HL-60 (cell line): Measurements from ENCODE around the gene TNIK.

Experiments
- DNase-seq, 2 experiments: peaks; one replicate each; pipeline ENCODE4 v3.0.0-alpha.2; 2010 to 2020; ENCODE audit warnings: low read depth in 1 of 2, low spot score in 1 of 2
- H3K27ac ChIP-seq: fragments of 250-450 bp; sonication (Bioruptor Pico); replicated peaks from 2 replicates; pipeline ENCODE4 v1.5.1; 2020; ENCODE audit warnings: mild to moderate bottlenecking, moderate library complexity
- H3K27me3 ChIP-seq: fragments of 250-450 bp; sonication (Bioruptor Pico); 2 replicates; pipeline ENCODE4 v1.5.1; 2021; ENCODE audit warnings: mild to moderate bottlenecking, moderate library complexity; ENCODE audit not compliant: insufficient read depth, poor library complexity, severe bottlenecking
- H3K4me3 ChIP-seq: replicated peaks from 2 replicates; pipeline ENCODE4 v1.5.1; 2011; ENCODE audit warnings: mild to moderate bottlenecking, control low read depth, low read length; ENCODE audit not compliant: insufficient read depth
- CTCF ChIP-seq: IDR thresholded peaks from one replicate; pipeline ENCODE4 v1.5.1; 2011; ENCODE audit warnings: low read length, control low read depth, inconsistent platforms; ENCODE audit not compliant: insufficient read depth
- GABPA ChIP-seq: IDR thresholded peaks from 2 replicates; pipeline ENCODE4 v1.6.1; 2012; ENCODE audit warnings: low read depth
- POLR2AphosphoS5 ChIP-seq: IDR thresholded peaks from 2 replicates; pipeline ENCODE4 v1.6.1; 2012; ENCODE audit warnings: low read depth
- REST ChIP-seq: IDR thresholded peaks from 2 replicates; pipeline ENCODE4 v1.6.1; 2012; ENCODE audit warnings: low read depth; ENCODE audit not compliant: insufficient replicate concordance
- SPI1 ChIP-seq: IDR thresholded peaks from 2 replicates; pipeline ENCODE4 v1.6.1; 2012; ENCODE audit warnings: low read depth, mild to moderate bottlenecking, borderline replicate concordance

Gene TNIK

GRCh38 chr3:171352387-171352935 is 107.7 kb downstream of the TNIK start:
- TF ChIP-seq SPI1 (no peak), POLR2AphosphoS5 (no peak), REST (no peak), CTCF (no peak), GABPA (no peak)
- no peak for DNase-seq
- no peaks in the 10 kb centered on the region for H3K27me3 ChIP-seq
- no peak overlapping the region for H3K4me3 ChIP-seq
- no peak overlapping the region for H3K27ac ChIP-seq

GRCh38 chr3:171351676-171352075 is 108.5 kb downstream of the TNIK start:
- Histone ChIP-seq H3K27me3 (no peaks in the 10 kb centered on the region), H3K27ac (no peak overlapping the region), H3K4me3 (no peak overlapping the region)
- TF ChIP-seq GABPA (no peak), POLR2AphosphoS5 (no peak), REST (no peak), SPI1 (no peak), CTCF (no peak)
- no peak for DNase-seq

- no peak for DNase-seq
- Histone ChIP-seq H3K4me3 (no peak overlapping the region), H3K27me3 (no peaks in the 10 kb centered on the region), H3K27ac (no peak overlapping the region)
- TF ChIP-seq CTCF (no peak), POLR2AphosphoS5 (no peak), SPI1 (peak; percentile 45), REST (no peak), GABPA (no peak)
Observed at GRCh38 chr3:171350364-171350763, 109.8 kb downstream of the TNIK start.
